CD4-positive, CD25-positive, alpha-beta regulatory T cell (primary cell): ENCODE measurements around the gene LRRC43. TPM values are rescaled to one million over a fixed set of nuclear protein-coding genes. Genes with fewer than 3 reads are reported as not detected.
A peak's percentile ranks its signal among the peaks of the same experiment; 100 is the strongest.
"Not testable (repeated sequence)": the region's sequence is repeated elsewhere in the genome, so short reads cannot be mapped to it uniquely, and the experiment has no call there.

Source experiments
- ATAC-seq, 2 donors: fragments of 150-1000 bp; cut with Tn5 transposase; one replicate each; pipeline ENCODE4 v1.10.0; 2021; ENCODE audit warnings: low read depth in 2 of 2, moderate number of reproducible peaks in 2 of 2, moderate library complexity in 1 of 2
- DNase-seq, 3 donors: peaks; one replicate each; pipeline versions ENCODE4 v3.0.0 to v3.0.0-alpha.2; 2012 to 2022; ENCODE audit warnings: mixed read lengths in 1 of 3
- H3K27ac ChIP-seq: one replicate; pipeline ENCODE4 v1.7.0; 2013; ENCODE audit warnings: mild to moderate bottlenecking, low read length; ENCODE audit not compliant: insufficient read depth, poor library complexity, severe bottlenecking
- H3K27me3 ChIP-seq: one replicate; pipeline ENCODE4 v1.7.0; 2013; ENCODE audit warnings: low read length; ENCODE audit not compliant: control insufficient read depth, insufficient read depth
- H3K36me3 ChIP-seq: one replicate; pipeline ENCODE4 v1.7.0; 2013; ENCODE audit warnings: mild to moderate bottlenecking, low read length, moderate library complexity; ENCODE audit not compliant: control insufficient read depth, insufficient read depth
- H3K4me1 ChIP-seq: 2 replicates; pipeline ENCODE4 v1.7.0; 2013; ENCODE audit warnings: mild to moderate bottlenecking, low read length; ENCODE audit not compliant: insufficient read depth, control insufficient read depth, poor library complexity, severe bottlenecking
- H3K4me3 ChIP-seq: one replicate; pipeline ENCODE4 v1.7.0; 2013; ENCODE audit warnings: low read depth, mild to moderate bottlenecking, low read length, moderate library complexity
- H3K9me3 ChIP-seq, 2 experiments: 1 replicate in 1 of 2; 2 replicates in 1 of 2; pipeline ENCODE4 v1.7.0; 2013; ENCODE audit warnings: low read length in 2 of 2, mild to moderate bottlenecking in 1 of 2, moderate library complexity in 1 of 2; ENCODE audit not compliant: control insufficient read depth in 2 of 2
- H3K27ac Mint-ChIP-seq, 3 donors: one replicate each; pipeline ENCODE4 v1.8.0; 2020 to 2022; ENCODE audit warnings: mild to moderate bottlenecking in 3 of 3, mixed read lengths in 3 of 3, moderate library complexity in 2 of 3
- H3K27me3 Mint-ChIP-seq: one replicate; pipeline ENCODE4 v1.8.0; 2022; ENCODE audit warnings: mild to moderate bottlenecking, mixed read lengths
- H3K36me3 Mint-ChIP-seq: one replicate; pipeline ENCODE4 v1.8.0; 2020; ENCODE audit warnings: mixed read lengths
- H3K4me1 Mint-ChIP-seq, 4 donors: one replicate each; pipeline ENCODE4 v1.8.0; 2020 to 2022; ENCODE audit warnings: mixed read lengths in 4 of 4, mild to moderate bottlenecking in 1 of 4
- H3K4me3 Mint-ChIP-seq, 4 donors: one replicate each; pipeline ENCODE4 v1.8.0; 2020 to 2022; ENCODE audit warnings: mild to moderate bottlenecking in 4 of 4, mixed read lengths in 4 of 4, moderate library complexity in 3 of 4
- H3K9me3 Mint-ChIP-seq, 7 donors: one replicate each; pipeline ENCODE4 v1.8.0; 2020 to 2022; ENCODE audit warnings: mixed read lengths in 7 of 7, mild to moderate bottlenecking in 3 of 7, moderate library complexity in 2 of 7
- polyA plus RNA-seq, 4 donors: library from polyadenylated mRNA; unstranded; fragments of 300-500 nt; fragmentation: Illumina TruSeq; gene quantifications; one replicate each; pipeline ENCODE4 v1.2.3, GENCODE V29; 2021
- total RNA-seq: library from RNA; stranded (reverse); gene quantifications from one replicate; pipeline ENCODE4 v1.2.3, GENCODE V29; 2022

The LRRC43 gene
- total and polyA plus RNA-seq, 5 donors from 2014 or later, result not detected

DNA sequence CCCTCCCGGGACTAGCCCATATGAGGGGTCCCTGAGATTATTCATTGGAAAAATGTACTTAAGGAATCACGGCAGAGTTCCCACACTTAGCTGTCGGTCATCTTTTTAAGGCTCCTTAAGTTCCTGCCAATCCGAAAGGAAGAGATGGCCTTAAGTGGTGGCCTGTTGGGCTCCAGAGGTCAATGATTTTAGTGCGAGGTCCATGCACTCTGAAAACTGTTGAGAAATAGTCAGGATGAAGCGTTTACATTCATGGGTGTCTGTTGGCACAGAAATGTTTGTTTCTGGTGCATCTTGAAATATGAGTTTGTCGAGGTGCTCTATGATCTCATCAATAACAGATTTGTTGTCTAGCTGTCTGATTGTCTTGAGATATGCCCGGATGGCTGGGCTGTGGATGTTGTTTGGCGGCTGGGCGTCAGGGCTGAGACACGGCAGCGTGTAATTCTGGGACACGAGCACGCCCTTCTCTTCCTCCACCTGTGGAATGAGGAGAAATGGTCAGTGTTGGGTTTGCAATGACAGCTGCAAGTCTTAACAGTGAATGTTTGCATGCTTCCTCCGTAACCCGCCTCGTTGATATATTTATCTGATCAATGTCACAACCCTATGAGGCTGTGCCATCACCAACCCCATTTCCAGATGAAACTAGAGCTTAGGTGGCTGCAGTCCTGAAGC lies 10.5 kb upstream of the LRRC43 start:
- Mint-ChIP-seq H3K27me3 (peaks cover 15% of the 10 kb centered on the region), H3K4me3 (no peak overlapping the region), H3K4me1 (no peaks in the 10 kb centered on the region), H3K9me3 (no peaks in the 10 kb centered on the region), H3K27ac (peak overlapping the region in 1 of 3 donors; percentile 32), H3K36me3 (no peaks in the 10 kb centered on the region)
- DNase-seq (no peak), ATAC-seq (no peak)
- Histone ChIP-seq H3K4me3 (no peak overlapping the region), H3K27me3 (no peaks in the 10 kb centered on the region), H3K36me3 (no peaks in the 10 kb centered on the region), H3K4me1 (no peaks in the 10 kb centered on the region), H3K9me3 (no peaks in the 10 kb centered on the region), H3K27ac (no peak overlapping the region)

DNA sequence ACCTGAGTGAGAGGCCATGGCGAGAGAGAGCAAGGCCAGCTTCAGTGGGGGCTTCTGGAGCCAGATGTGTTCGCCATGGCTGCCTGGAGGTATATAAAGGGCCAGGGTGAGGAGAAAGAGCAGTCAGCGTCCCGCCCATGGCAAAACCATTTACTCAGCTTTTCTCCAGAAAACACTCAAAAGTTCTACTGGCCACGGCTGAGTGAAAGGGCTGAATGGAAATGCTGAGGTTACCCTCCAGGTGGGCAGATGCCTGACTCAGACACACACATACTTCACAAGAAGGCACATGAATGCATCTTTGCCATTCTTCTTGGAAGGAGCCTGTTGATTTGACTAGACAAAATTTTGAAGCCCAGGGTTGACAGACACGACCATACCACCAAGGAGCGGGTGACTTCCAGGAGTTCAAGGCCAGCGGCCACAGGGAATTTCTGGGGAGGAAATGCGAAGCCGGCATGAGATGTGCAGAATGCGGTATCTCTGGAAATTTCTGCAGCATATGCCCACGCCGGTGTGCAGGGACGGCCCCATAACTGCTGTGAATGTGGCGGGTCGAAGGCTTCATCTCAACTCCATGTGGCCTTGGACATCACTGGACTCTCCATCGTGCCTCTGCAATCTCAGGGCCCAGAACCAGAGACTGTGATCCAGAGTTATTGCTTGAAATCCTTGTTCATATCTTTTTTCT lies 8.6 kb upstream of the LRRC43 start, which contains the start of gene IL31:
Gene IL31, minus strand, starts transcription at position 67 of the 691 bp plus-strand sequence. Its CDS starts 49 bp downstream, at position 18.
- Mint-ChIP-seq H3K27me3 (peaks cover 22% of the 10 kb centered on the region), H3K4me3 (no peak within 1 kb of the TSS), H3K36me3 (no peaks in the 10 kb centered on the region), H3K4me1 (no peaks in the 10 kb centered on the region), H3K9me3 (no peaks in the 10 kb centered on the region), H3K27ac (peak within 1 kb of the TSS in 1 of 3 donors; percentile 76)
- no peaks in the 10 kb centered on the region for H3K36me3 ChIP-seq
- H3K4me3 ChIP-seq, result no peak within 1 kb of the TSS
- ATAC-seq, result no peak
- no peaks in the 10 kb centered on the region for H3K27me3 ChIP-seq
- H3K27ac ChIP-seq, result no peak within 1 kb of the TSS
- DNase-seq, result no peak
- no peaks in the 10 kb centered on the region for H3K4me1 ChIP-seq
- H3K9me3 ChIP-seq, result no peaks in the 10 kb centered on the region

DNA sequence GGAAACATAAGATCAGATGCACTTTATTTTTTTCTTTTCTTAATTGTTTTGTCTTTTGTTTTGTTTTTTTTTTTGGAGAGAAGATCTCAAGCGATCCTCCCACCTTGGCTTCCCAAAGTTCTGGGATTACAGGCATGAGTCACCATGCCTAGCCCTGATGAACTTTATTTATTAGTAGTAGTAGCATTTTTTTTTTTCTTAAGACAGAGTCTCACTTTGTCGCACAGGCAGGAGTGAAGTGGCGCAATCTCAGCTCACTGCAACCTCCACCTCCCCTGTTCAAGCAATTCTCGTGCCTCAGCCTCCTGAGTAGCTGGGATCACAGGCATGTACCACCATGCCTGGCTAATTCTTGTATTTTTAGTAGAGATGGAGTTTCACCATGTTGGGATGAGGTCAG lies 6.5 kb upstream of the LRRC43 start:
- H3K9me3 Mint-ChIP-seq, H3K4me3 ChIP-seq, DNase-seq, H3K4me1 Mint-ChIP-seq, H3K27me3 ChIP-seq, H3K4me1 ChIP-seq, H3K36me3 ChIP-seq, H3K4me3 Mint-ChIP-seq, H3K9me3 ChIP-seq, H3K27ac ChIP-seq, H3K36me3 Mint-ChIP-seq, ATAC-seq: not testable (repeated sequence)
- Mint-ChIP-seq H3K27ac (peak overlapping the region in 1 of 3 donors; percentile 8), H3K27me3 (peaks cover 27% of the 10 kb centered on the region)

DNA sequence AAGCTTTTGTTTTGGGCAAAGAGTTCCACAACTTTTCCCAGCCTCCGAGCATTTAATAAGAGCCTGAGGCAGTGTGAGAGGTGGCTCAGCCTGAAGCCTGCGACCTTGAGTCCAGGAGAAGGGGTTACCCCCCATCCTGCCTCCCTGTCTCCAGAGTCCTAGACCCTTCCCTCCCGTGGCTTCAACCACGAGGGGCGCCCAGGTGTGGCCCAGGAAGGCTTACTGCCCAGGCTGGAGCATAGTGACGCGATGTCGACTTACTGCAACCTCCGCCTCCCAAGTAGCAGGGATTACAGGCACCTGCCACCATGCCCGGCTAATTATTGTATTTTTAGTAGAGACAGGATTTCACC lies 641 bp downstream of the LRRC43 start:
- peaks cover 27% of the 10 kb centered on the region for H3K27me3 Mint-ChIP-seq
- DNase-seq, result no peak
- no peak overlapping the region for H3K27ac Mint-ChIP-seq
- H3K4me1 ChIP-seq, result peaks cover 11% of the 10 kb centered on the region
- H3K4me3 Mint-ChIP-seq, result no peak overlapping the region
- H3K9me3 Mint-ChIP-seq, result no peaks in the 10 kb centered on the region
- no peaks in the 10 kb centered on the region for H3K36me3 ChIP-seq
- H3K4me1 Mint-ChIP-seq, result peaks cover 0 to 9% (median 3%) of the 10 kb centered on the region in 4 donors
- no peaks in the 10 kb centered on the region for H3K27me3 ChIP-seq
- no peak overlapping the region for H3K27ac ChIP-seq
- no peaks in the 10 kb centered on the region for H3K36me3 Mint-ChIP-seq
- ATAC-seq, result no peak
- H3K9me3 ChIP-seq, result no peaks in the 10 kb centered on the region
- no peak overlapping the region for H3K4me3 ChIP-seq

DNA sequence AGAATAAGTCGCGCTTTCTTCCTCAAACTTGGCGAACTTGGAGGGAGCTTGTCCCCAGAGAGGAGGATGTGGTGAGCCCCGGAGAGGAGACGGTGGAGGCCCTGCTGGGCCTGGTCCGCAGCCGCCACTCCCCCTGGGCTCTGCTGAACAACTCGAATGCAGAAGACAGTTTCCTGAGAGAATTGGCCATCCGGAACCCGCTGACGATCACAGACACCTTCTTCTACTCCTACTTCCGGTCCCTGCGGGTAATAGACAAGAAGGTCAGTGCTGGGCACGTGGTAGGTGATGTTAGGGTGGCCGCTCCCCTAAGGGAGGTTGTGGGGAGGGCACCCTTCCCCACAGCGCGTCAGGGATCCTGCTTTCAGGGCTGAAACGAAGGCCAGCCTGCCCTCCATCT lies 1.6 kb downstream of the LRRC43 start:
- no peak overlapping the region for H3K4me3 ChIP-seq
- H3K9me3 Mint-ChIP-seq, result no peaks in the 10 kb centered on the region

DNA sequence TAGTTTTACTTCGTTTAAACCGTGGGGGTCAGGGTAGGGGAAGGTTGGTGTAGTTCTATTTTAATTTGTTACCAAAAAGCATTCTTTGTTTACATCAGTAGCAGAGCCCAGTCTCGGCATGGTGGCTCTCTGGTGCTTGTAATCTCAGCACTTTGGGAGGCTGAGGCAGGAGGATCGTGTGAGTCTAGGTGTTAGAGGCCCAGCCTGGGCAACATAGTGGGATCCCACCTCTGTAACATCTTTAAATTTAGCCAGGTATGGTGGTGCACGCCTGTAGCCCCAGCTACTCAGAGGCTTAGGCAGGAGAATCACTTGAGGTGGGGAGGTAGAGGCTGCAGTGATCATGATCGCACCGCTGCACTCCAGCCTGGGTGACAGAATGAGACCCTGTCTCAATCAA lies 2.2 kb downstream of the LRRC43 start:
- H3K27ac Mint-ChIP-seq, result no peak overlapping the region
- no peak for DNase-seq
- H3K27me3 Mint-ChIP-seq, result peaks cover 27% of the 10 kb centered on the region
- Histone ChIP-seq H3K4me3 (no peak overlapping the region), H3K9me3 (no peaks in the 10 kb centered on the region), H3K4me1 (peaks cover 11% of the 10 kb centered on the region), H3K36me3 (no peaks in the 10 kb centered on the region), H3K27me3 (no peaks in the 10 kb centered on the region), H3K27ac (no peak overlapping the region)
- ATAC-seq, result no peak
- no peaks in the 10 kb centered on the region for H3K9me3 Mint-ChIP-seq
- H3K4me3 Mint-ChIP-seq, result peak overlapping the region in 1 of 4 donors; percentile 28
- peaks cover 0 to 9% (median 3%) of the 10 kb centered on the region in 4 donors for H3K4me1 Mint-ChIP-seq
- no peaks in the 10 kb centered on the region for H3K36me3 Mint-ChIP-seq

More for the DNA sequence above, 1.6 kb downstream of the LRRC43 start:
- ATAC-seq, result no peak
- peaks cover 27% of the 10 kb centered on the region for H3K27me3 Mint-ChIP-seq
- DNase-seq, result no peak
- H3K27ac Mint-ChIP-seq, result no peak overlapping the region
- peak overlapping the region in 1 of 4 donors; percentile 16 for H3K4me3 Mint-ChIP-seq
- H3K36me3 ChIP-seq, result no peaks in the 10 kb centered on the region
- H3K4me1 Mint-ChIP-seq, result peaks cover 0 to 9% (median 3%) of the 10 kb centered on the region in 4 donors
- no peaks in the 10 kb centered on the region for H3K9me3 ChIP-seq
- H3K27ac ChIP-seq, result no peak overlapping the region
- H3K27me3 ChIP-seq, result no peaks in the 10 kb centered on the region
- H3K4me1 ChIP-seq, result peaks cover 11% of the 10 kb centered on the region
- H3K36me3 Mint-ChIP-seq, result no peaks in the 10 kb centered on the region

DNA sequence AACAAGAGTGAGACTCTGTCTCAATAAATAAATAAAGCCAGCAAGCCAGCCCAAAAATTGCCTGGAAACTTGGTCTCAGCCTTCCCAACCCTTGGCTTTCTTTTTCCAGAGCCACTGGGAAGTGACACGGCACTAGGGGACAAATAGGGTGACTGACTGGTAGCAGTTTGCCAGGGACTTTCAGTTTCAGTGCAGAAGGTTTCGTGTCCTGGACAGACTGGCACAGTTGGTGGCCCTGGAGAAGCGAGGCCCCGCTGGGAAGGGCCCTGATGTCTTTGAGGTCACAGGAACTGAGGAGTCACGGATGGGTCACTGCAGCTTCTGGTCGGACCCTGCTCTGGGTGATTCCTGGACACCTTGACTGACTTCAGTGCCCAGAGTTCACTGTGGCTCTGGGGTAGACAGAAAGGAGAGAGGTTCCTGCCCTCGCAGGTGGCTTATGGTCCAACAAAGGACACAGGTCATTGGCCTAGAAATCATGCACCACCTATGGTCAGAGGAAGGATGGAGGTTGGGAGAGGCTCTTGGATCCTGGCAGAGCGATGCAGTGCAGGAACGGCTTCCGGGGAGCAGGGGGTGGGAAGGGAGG lies 2.7 kb downstream of the LRRC43 start:
- H3K27me3 ChIP-seq, result no peaks in the 10 kb centered on the region
- Mint-ChIP-seq H3K36me3 (no peaks in the 10 kb centered on the region), H3K4me1 (peaks cover 0 to 9% (median 3%) of the 10 kb centered on the region in 4 donors), H3K27ac (peak overlapping the region in 1 of 3 donors; percentile 6), H3K4me3 (no peak overlapping the region), H3K27me3 (peaks cover 24% of the 10 kb centered on the region), H3K9me3 (no peaks in the 10 kb centered on the region)
- DNase-seq (no peak), ATAC-seq (no peak)
- H3K36me3 ChIP-seq, result no peaks in the 10 kb centered on the region
- H3K27ac ChIP-seq, result no peak overlapping the region
- H3K4me3 ChIP-seq, result no peak overlapping the region
- no peaks in the 10 kb centered on the region for H3K9me3 ChIP-seq
- H3K4me1 ChIP-seq, result peaks cover 11% of the 10 kb centered on the region
